K562 (cell line): ENCODE data around the gene PRKAG2. TPM values are rescaled to one million over a fixed set of nuclear protein-coding genes. Genes with fewer than 3 reads are reported as not detected.
"Not testable (repeated sequence)": the region's sequence is repeated elsewhere in the genome, so short reads cannot be mapped to it uniquely, and the experiment has no call there.

Experiments used
- ATAC-seq: fragments of 200-7000 bp; cut with Tn5 transposase; 3 replicates; pipeline ENCODE4 v1.9.1; 2020; ENCODE audit warnings: moderate library complexity
- BruUV-seq: library from RNA; stranded (reverse); fragments of 400-500 nt; replicated peaks from 2 replicates; lab custom pipeline; 2021; lab: Mats Ljungman, UMichigan
- CTCF ChIA-PET: fragments of 300-600 bp; formaldehyde crosslinking; extraction: SDS; loops from one replicate; lab custom pipeline; 2021; ENCODE audit warnings: low intra/inter-chr PET ratio; lab: Yijun Ruan, JAX
- POLR2A ChIA-PET: fragments of 300-600, 350-650 bp; sonication (Branson Sonifier 250); formaldehyde crosslinking; extraction: SDS; loops from one replicate; lab custom pipeline; 2021; ENCODE audit warnings: antibody characterized with exemption, inconsistent platforms; lab: Yijun Ruan, JAX
- DNase-seq, 4 experiments: peaks; one replicate each; pipeline versions ENCODE4 v3.0.0 to v3.0.0-alpha.2; 2011 to 2018; ENCODE audit warnings: low spot score in 3 of 4, mixed read lengths in 3 of 4; ENCODE audit errors: extremely low read depth in 1 of 4
- FAIRE-seq: peaks from 2 replicates; lab custom pipeline; 2011; peaks lifted over from hg19 to GRCh38; lab: Jason Lieb, UNC
- H2AFZ ChIP-seq: 2 replicates; pipeline ENCODE4 v1.6.0; 2011; ENCODE audit warnings: low read depth, low read length, control low read depth, inconsistent platforms
- H3K27ac ChIP-seq: fragments of 200-600 bp; 3 replicates; pipeline ENCODE4 v1.8.0; 2011; ENCODE audit warnings: low read depth, mild to moderate bottlenecking, control low read depth, inconsistent platforms, low read length, moderate library complexity, mixed read lengths; ENCODE audit errors: extremely low read depth
- H3K27me3 ChIP-seq, 2 experiments: fragments of 300-600 bp in 1 of 2; 2 replicates in 1 of 2; 3 replicates in 1 of 2; pipeline versions ENCODE4 v1.6.0 to v1.8.0; 2011; ENCODE audit warnings: inconsistent platforms in 2 of 2, low read length in 2 of 2, mild to moderate bottlenecking in 1 of 2, mixed read lengths in 1 of 2, moderate library complexity in 1 of 2; ENCODE audit not compliant: control insufficient read depth in 2 of 2, insufficient read depth in 2 of 2
- H3K36me3 ChIP-seq: fragments of 300-600 bp; 3 replicates; pipeline ENCODE4 v1.8.0; 2011; ENCODE audit warnings: mild to moderate bottlenecking, low read length, inconsistent platforms; ENCODE audit not compliant: control insufficient read depth, insufficient read depth
- H3K4me1 ChIP-seq, 2 experiments: fragments of 200-600 bp in 1 of 2; replicated peaks in 1 of 2; 2 replicates in 1 of 2; 3 replicates in 1 of 2; pipeline versions ENCODE4 v1.5.1 to v1.8.0; 2011; ENCODE audit warnings: inconsistent platforms in 2 of 2, low read length in 2 of 2, mild to moderate bottlenecking in 1 of 2, mixed read lengths in 1 of 2, moderate library complexity in 1 of 2; ENCODE audit not compliant: control insufficient read depth in 2 of 2, insufficient read depth in 2 of 2
- H3K4me2 ChIP-seq: 2 replicates; pipeline ENCODE4 v1.6.1; 2011; ENCODE audit warnings: low read length, control low read depth, inconsistent platforms, mixed read lengths; ENCODE audit not compliant: insufficient read depth
- H3K4me3 ChIP-seq: fragments of 200-600 bp; sonication (generic), shearing (Covaris generic); 2 replicates; pipeline ENCODE4 v1.5.1; 2016; ENCODE audit warnings: control low read depth, inconsistent platforms
- H3K79me2 ChIP-seq: fragments of 200-600 bp; 3 replicates; pipeline ENCODE4 v1.8.0; 2011; ENCODE audit warnings: low read length, inconsistent platforms; ENCODE audit not compliant: control insufficient read depth, insufficient read depth
- H3K9ac ChIP-seq, 2 experiments: 2 replicates each; pipeline versions ENCODE4 v1.6.0 to v1.6.1; 2011; ENCODE audit warnings: low read depth in 2 of 2, low read length in 2 of 2, control low read depth in 1 of 2, inconsistent platforms in 1 of 2, mild to moderate bottlenecking in 1 of 2, mixed read lengths in 1 of 2; ENCODE audit not compliant: insufficient read depth in 1 of 2
- H3K9me1 ChIP-seq: one replicate; pipeline ENCODE4 v1.6.0; 2011; ENCODE audit warnings: inconsistent platforms, mild to moderate bottlenecking, low read length, moderate library complexity; ENCODE audit not compliant: control insufficient read depth, insufficient read depth
- H3K9me3 ChIP-seq: replicated peaks from 2 replicates; pipeline ENCODE4 v1.5.1; 2011; ENCODE audit warnings: low read depth, low read length, inconsistent platforms; ENCODE audit not compliant: control insufficient read depth, insufficient read depth
- H4K20me1 ChIP-seq: replicated peaks from 2 replicates; pipeline ENCODE4 v1.6.1; 2011; ENCODE audit warnings: low read length, inconsistent platforms, mixed read lengths; ENCODE audit not compliant: control insufficient read depth, insufficient read depth
- EHMT2 ChIP-seq: fragments of 450-650 bp; IDR thresholded peaks from 2 replicates; pipeline ENCODE4 v1.6.1; 2018; ENCODE audit warnings: antibody characterized with exemption
- ELF4 ChIP-seq: fragments of 450-650 bp; formaldehyde crosslinking; IDR thresholded peaks from 2 replicates; pipeline ENCODE4 v1.4.0; 2022; ENCODE audit warnings: missing genetic modification characterization
- LARP7 ChIP-seq: fragments of 450-650 bp; IDR thresholded peaks from 2 replicates; pipeline ENCODE4 v1.6.1; 2016
- MAFF ChIP-seq: IDR thresholded peaks from 2 replicates; pipeline ENCODE4 v1.6.1; 2012; ENCODE audit warnings: low read length, improper control_type of control experiment
- SAFB2 ChIP-seq: fragments of 200-400 bp; formaldehyde crosslinking; IDR thresholded peaks from 2 replicates; pipeline ENCODE4 v1.6.1; 2018; ENCODE audit warnings: borderline replicate concordance, low read length, low read depth, moderate library complexity; ENCODE audit not compliant: severe bottlenecking
- SRSF7 ChIP-seq: fragments of 200-400 bp; formaldehyde crosslinking; optimal IDR thresholded peaks from 2 replicates; pipeline ENCODE3; 2017; ENCODE audit warnings: mild to moderate bottlenecking, low read depth, low read length
- U2AF1 ChIP-seq: fragments of 200-400 bp; formaldehyde crosslinking; optimal IDR thresholded peaks from 2 replicates; pipeline ENCODE3; 2017; ENCODE audit warnings: mild to moderate bottlenecking, low read depth, low read length, moderate library complexity
- ZNF184 ChIP-seq: sonication (generic); formaldehyde crosslinking; IDR thresholded peaks from 2 replicates; pipeline ENCODE4 v1.5.0; 2020; ENCODE audit warnings: missing genetic modification reagents
- WGBS: fragments of 100-300 bp; shearing (Covaris generic); methylation state at CpG from one replicate; pipeline ENCODE4 v1.1.6; 2016; ENCODE audit warnings: low coverage, mixed read lengths; ENCODE audit not compliant: insufficient coverage; ENCODE audit errors: missing lambda C conversion rate; 5-methylcytosine and 5-hydroxymethylcytosine counted together
- in situ Hi-C: fragments of 300-500 bp; cut with MboI; formaldehyde crosslinking; loops from 4 replicates; pipeline ENCODE4 v1.15.0; 2018; ENCODE audit warnings: inconsistent platforms, mixed read lengths
- intact Hi-C: fragments of 100-400 bp; cut with micrococcal nuclease; formaldehyde crosslinking; loops from 2 replicates; pipeline ENCODE4 v1.14.2; 2022
- polyA plus RNA-seq, 8 experiments: library from polyadenylated mRNA; depleted of rRNA in 4 of 8; stranded (reverse) in 5 of 8; unstranded in 3 of 8; fragments of >200 nt; fragmentation: Nextera tagmentation in 2 of 8; fragmentation: Illumina TruSeq in 1 of 8; extraction: Ambion mirVana in 2 of 8; extraction: Trizol in 1 of 8; gene quantifications; 2 replicates each; pipeline versions ENCODE4 v1.2.1 to v1.2.3, GENCODE V29; 2011 to 2014; ENCODE audit warnings: inconsistent platforms in 1 of 8, missing spikeins in 1 of 8
- total RNA-seq, 7 experiments: library from RNA; depleted of rRNA in 6 of 7; stranded (reverse); fragments of >200 nt in 6 of 7; fragmentation: Illumina TruSeq in 2 of 7; extraction: Trizol in 2 of 7; gene quantifications; 2 replicates each; pipeline versions ENCODE4 v1.2.1 to v1.2.3, GENCODE V29; 2011 to 2021; ENCODE audit warnings: low replicate concordance in 1 of 7
- TF ChIP-seq, protein P1 (sequence below): sonication (generic); IDR thresholded peaks from 2 replicates; pipeline ENCODE4 v1.6.1; 2016

The PRKAG2 gene
- total and polyA plus RNA-seq, 9 of the 15 experiments (the other 6 are each of a cell fraction or from before 2014, with no cell fraction given) = 0.99 to 5.6 (median 3.3) TPM

GRCh38 chr7:151843181-151843580 is 33.7 kb downstream of the PRKAG2 start:
- CTCF ChIA-PET = no interaction called here
- ATAC-seq (no peak), FAIRE-seq (no peak)

DNA sequence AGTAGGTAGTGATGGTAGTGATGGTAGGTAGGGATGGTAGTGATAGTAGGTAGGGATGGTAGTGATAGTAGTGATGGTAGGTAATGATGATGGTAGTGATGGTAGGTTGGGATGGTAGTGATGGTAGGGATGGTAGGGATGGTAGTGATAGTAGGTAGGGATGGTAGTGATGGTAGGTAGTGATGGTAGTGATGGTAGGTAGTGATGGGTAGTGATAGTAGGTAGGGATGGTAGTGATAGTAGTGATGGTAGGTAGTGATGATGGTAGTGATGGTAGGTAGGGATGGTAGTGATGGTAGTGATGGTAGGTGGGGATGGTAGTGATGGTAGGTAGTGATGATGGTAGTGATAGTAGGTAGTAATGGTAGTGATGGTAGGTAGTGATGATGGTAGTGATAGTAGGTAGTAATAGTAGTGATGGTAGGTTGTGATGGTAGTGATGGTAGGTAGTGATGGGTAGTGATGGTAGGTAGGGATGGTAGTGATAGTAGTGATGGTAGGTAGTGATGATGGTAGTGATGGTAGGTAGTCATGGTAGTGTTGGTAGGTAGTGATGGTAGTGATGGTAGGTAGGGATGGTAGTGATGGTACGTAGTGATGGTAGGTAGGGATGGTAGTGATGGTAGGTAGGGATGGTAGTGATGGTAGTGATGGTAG is 35.4 kb downstream of the PRKAG2 start:
- H4K20me1 ChIP-seq, H3K9me1 ChIP-seq, H3K9me3 ChIP-seq, CTCF ChIA-PET, H3K36me3 ChIP-seq, H2AFZ ChIP-seq, FAIRE-seq, H3K27ac ChIP-seq, intact Hi-C loops, H3K4me3 ChIP-seq, DNase-seq, H3K9ac ChIP-seq, H3K4me2 ChIP-seq, BruUV-seq, ATAC-seq, H3K79me2 ChIP-seq, in situ Hi-C loops, POLR2A ChIA-PET, H3K4me1 ChIP-seq: not testable (repeated sequence)
- WGBS = 0% methylated on average over 1 of the region's 1 CpG
- peaks cover 53 to 76% of the 10 kb centered on the region in 2 experiments for H3K27me3 ChIP-seq
- TF ChIP-seq EHMT2 = 0 out of 2 replicates have a peak, but pooled peaks have one; percentile 34
- 0 out of 2 replicates have a peak, but pooled peaks have one; percentile 56 for TF ChIP-seq ELF4 (CRISPR knock-in tag)
- TF ChIP-seq, protein P1, sequence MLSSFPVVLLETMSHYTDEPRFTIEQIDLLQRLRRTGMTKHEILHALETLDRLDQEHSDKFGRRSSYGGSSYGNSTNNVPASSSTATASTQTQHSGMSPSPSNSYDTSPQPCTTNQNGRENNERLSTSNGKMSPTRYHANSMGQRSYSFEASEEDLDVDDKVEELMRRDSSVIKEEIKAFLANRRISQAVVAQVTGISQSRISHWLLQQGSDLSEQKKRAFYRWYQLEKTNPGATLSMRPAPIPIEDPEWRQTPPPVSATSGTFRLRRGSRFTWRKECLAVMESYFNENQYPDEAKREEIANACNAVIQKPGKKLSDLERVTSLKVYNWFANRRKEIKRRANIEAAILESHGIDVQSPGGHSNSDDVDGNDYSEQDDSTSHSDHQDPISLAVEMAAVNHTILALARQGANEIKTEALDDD = peak; percentile 97
- TF ChIP-seq LARP7 = 0 out of 2 replicates have a peak, but pooled peaks have one; percentile 16

More at GRCh38 chr7:151843181-151843580, 33.7 kb downstream of the PRKAG2 start:
- WGBS = 0% methylated on average over 5 of the region's 5 CpGs
- intact Hi-C loops = no loop called here
- Histone ChIP-seq H3K27ac (no peak overlapping the region), H4K20me1 (peaks cover 5% of the 10 kb centered on the region; the same call in 1 of the 2 replicates), H3K9ac (no peak overlapping the region), H3K9me3 (no peaks in the 10 kb centered on the region; the same call in 1 of the 2 replicates), H3K4me2 (no peak overlapping the region), H3K4me1 (peaks cover 0 to 3% of the 10 kb centered on the region in 2 experiments; a peak in 1 of 5 replicates), H3K79me2 (no peaks in the 10 kb centered on the region), H3K36me3 (no peaks in the 10 kb centered on the region), H3K9me1 (no peaks in the 10 kb centered on the region), H2AFZ (no peak overlapping the region), H3K27me3 (peaks cover 53 to 76% of the 10 kb centered on the region in 2 experiments), H3K4me3 (no peak overlapping the region)
- DNase-seq = no peak
- in situ Hi-C loops = no loop called here
- BruUV-seq = no TSS peak
- TF ChIP-seq SRSF7 (no peak), ZNF184 (no peak), U2AF1 (no peak), MAFF (no peak), SAFB2 (no peak)
- POLR2A ChIA-PET = interaction anchor here (1.3 kb wide), 1 partner anchor 16 kb away, joined by 3 read pairs; no protein-coding TSS in a partner anchor
